Activated effector memory CD4-positive, alpha-beta T cell treated with anti-CD3 and anti-CD28 coated beads, Interleukin-2, amount 50 U/mL, for 16 hours (primary cell): Measurements from ENCODE around the gene KLRK1.
"Not testable (repeated sequence)": the region's sequence is repeated elsewhere in the genome, so short reads cannot be mapped to it uniquely, and the experiment has no call there.

Experiments used
- DNase-seq: peaks from one replicate; pipeline ENCODE4 v3.0.0-alpha.2; 2020

KLRK1 gene

GRCh38 chr12:10389904-10390303, at the start of gene KLRK1:
KLRK1 (minus strand) TSS chr12:10390041; CDS start chr12:10388810, 1,231 bp downstream.
- DNase-seq, result no peak

DNA sequence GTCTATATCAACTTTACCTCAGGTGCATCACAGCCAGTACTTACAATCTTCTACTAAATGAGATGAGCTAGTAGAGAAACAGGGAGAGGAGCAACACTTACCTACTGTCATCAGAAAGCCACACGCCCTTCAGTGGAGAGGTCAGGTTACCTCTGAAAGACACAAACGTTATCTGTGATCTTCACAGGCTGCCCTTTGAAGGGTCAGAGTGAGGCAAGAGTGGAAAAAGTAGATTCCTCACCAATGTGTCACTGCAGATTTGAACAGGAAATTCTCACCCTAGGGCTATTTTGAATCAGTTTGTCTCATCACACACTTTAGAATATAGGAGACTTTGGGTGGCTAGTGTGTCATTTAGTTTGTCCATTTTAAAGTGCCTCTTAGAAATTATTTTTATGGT, 47.8 kb upstream of the KLRK1 start:
- not testable (repeated sequence) for DNase-seq

DNA sequence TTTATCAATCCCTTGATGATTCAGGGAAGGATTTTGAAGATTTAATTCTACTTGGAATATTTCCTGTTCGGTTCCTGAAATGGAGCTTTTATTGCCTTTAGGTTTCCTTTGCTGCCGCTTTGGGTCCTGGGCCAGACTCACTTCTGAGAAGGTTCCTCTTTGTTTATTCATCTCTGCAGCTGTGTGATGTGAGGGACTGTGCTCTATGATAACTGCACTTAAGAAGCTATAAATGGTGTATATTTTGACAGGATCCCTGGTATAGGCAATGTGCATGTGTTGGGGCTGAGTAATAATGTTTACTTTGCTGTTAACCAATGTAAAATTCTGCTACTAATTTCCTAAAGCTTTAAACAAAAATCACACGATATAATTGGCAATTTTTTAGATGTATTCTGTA, 46.0 kb upstream of the KLRK1 start, which contains the start of gene KLRC2:
Gene KLRC2 (minus strand): TSS at position 195 of the 400 bp plus-strand sequence. CDS start 24 bp downstream, at position 171.
- not testable (repeated sequence) for DNase-seq

DNA sequence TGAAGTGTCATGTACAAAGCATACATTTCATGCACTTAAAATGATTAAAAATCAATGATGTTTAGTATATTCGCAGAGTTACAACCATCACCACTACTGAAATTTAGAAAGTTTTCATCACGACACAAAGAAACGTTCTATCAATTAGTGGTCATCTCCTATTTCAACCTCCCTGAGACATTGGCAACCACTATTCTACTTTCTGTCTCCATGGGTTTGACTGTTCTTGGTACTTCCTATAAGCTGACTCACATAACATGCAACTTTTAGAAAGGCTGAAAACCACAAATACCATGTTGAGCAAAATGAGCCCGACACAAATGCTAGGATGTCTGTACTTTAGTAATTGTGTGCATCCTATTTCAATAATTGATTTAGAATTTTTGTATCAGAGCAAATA, 40.8 kb upstream of the KLRK1 start:
- DNase-seq, result not testable (repeated sequence)

- DNase-seq, result not testable (repeated sequence)
Measured at GRCh38 chr12:10425938-10426337, 36.1 kb upstream of the KLRK1 start.

GRCh38 chr12:10424260-10424899, 34.5 kb upstream of the KLRK1 start:
- DNase-seq, result not testable (repeated sequence)

GRCh38 chr12:10422159-10422558, 32.3 kb upstream of the KLRK1 start:
- not testable (repeated sequence) for DNase-seq

DNA sequence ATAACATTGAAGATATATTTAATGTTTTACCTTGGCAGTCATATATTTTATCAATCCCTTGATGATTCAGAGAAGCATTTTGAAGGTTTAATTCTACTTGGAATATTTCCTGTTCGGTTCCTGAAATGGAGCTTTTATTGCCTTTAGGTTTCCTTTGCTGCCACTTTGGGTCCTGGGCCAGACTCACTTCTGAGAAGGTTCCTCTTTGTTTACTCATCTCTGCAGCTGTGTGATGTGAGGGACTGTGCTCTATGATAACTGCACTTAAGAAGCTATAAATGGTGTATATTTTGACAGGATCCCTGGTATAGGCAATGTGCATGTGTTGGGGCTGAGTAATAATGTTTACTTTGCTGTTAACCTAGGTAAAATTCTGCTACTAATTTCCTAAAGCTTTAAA, 30.5 kb upstream of the KLRK1 start, which contains the start of gene KLRC3:
Gene KLRC3 (minus strand): TSS at position 262 of the 400 bp plus-strand sequence. CDS start 45 bp downstream, at position 217.
- DNase-seq, result not testable (repeated sequence)

GRCh38 chr12:10409392-10409791, 19.6 kb upstream of the KLRK1 start, which contains the start of gene KLRC4:
KLRC4 (minus strand) TSS chr12:10409757; CDS start chr12:10409575, 182 bp downstream.
- no peak for DNase-seq

DNA sequence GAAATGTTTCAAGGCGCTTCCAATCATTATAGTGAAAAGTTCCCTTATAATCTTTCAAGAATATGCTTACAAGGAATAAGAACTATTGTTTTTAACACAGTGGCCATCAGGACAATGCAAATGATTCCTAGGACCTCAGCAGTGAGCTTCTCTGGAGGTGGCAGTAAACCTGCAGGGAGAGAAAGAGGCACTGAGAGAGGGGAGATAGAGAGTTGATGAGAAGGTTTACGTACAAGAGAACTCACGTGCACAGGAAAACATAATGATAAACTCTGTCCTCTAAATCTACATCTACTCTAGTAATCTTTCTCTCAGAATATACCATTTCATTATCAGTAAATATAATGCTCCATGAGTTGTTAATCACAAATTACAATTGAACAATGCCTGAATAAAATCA, 19.0 kb upstream of the KLRK1 start:
- DNase-seq, result no peak

- DNase-seq, result no peak
Measured at GRCh38 chr12:10406725-10407124, 16.9 kb upstream of the KLRK1 start.

- no peak for DNase-seq
Measured at GRCh38 chr12:10405294-10405693, 15.5 kb upstream of the KLRK1 start.

DNA sequence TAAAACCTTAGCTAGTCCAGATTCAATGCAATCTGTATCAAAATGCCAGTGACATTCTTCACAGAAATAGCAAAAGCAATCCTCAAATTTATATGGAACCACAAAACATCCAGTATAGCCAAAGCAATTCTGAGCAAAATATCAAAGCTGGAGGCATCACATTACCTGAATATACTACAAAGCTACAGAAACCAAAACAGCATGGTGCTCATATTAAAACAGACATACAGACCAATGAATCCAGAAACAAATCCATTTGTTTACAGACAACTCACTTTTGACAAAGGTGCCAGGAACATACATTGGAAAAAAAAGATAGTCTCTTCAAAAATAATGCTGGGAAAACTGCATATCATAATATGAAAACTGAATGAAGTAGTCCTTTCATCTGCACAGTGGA, 15.0 kb upstream of the KLRK1 start:
- no peak for DNase-seq

GRCh38 chr12:10400829-10401228, 11.0 kb upstream of the KLRK1 start:
- DNase-seq, result no peak

DNA sequence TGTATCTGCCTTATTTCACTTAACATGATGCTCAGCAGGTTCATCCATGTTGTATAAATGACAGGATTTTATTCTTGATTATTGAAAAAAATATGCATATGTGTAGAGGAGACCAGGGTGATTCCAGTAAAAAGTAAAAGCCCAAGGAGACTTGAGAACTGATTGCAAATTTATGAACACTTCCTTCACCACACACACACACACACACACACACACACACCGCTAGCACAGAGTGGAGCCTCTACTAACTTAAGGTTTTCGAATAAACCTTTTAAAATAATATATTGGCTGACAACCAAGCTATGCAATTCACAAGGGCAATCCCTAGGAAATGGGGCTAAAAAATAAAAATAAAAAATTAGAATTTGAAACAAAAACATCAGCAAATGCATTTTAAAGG, 8.3 kb upstream of the KLRK1 start:
- no peak for DNase-seq

GRCh38 chr12:10397296-10397695, 7.5 kb upstream of the KLRK1 start:
- no peak for DNase-seq

GRCh38 chr12:10396176-10396575, 6.3 kb upstream of the KLRK1 start:
- not testable (repeated sequence) for DNase-seq

DNA sequence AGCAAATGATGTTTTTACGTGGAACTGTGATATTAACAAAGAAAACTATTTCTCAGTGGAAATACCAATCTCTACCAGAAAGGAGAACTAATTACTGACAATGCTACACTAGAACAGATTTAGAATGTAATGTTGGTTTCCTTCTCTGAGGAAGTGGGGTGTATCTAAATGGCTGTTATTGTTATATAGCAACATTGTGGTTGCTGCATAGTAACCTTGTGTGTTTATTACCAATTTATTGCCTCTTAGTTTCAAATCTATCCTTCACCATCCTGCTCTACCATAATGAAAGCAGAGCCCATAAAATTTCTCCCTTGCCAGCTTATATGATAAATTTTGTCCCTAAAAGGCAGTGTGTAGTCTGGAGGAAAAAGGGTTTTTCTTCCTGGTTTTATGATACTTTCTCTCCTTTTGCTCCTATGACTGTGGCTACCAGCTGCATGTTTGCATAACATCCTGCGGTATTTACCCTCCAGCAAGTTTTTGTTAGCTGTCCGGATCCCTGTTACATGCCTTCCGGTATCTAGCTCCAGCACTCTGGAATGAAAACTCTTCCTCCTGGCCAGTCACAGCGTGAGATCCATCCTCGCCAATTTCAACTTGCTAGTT, 5.7 kb upstream of the KLRK1 start:
- no peak for DNase-seq

DNA sequence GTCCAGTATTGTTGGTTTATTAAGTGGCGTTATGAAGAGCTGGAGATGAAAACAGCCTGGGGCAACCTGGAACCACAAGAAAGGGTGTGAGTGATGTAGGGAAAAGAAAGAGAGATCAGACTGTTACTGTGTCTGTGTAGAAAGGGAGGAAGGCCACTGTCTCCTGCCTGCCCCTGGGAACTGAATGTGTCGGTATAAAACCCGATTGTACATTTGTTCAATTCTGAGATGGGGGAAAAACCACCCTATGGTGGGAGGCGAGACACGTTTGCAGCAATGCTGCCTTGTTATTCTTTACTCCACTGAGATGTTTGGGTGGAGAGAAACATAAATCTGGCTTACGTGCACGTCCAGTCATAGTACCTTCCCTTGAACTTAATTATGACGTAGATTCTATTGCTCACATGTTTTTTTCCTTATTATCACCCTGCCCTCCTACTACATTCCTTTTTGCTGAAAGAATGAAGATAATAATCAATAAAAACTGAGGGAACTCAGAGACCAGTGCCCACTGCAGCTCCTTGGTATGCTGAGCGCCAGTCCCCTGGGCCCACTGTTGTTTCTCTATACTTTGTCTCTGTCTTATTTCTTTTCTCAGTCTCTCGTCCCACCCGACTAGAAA, 4.8 kb upstream of the KLRK1 start:
- not testable (repeated sequence) for DNase-seq

- DNase-seq, result no peak
Measured at GRCh38 chr12:10393291-10393690, 3.5 kb upstream of the KLRK1 start.

GRCh38 chr12:10392394-10392930, 2.6 kb upstream of the KLRK1 start:
- DNase-seq, result no peak

GRCh38 chr12:10390991-10391390, 1.1 kb upstream of the KLRK1 start:
- not testable (repeated sequence) for DNase-seq

- DNase-seq, result no peak
Measured at GRCh38 chr12:10388624-10389413, 1.0 kb downstream of the KLRK1 start.
